Ishikawa (cell line): ENCODE measurements around the gene CLEC7A.

Experiments
- EP300 ChIP-seq: IDR thresholded peaks from 2 replicates; pipeline ENCODE4 v1.6.1; 2012; ENCODE audit warnings: borderline replicate concordance
- MAX ChIP-seq: IDR thresholded peaks from 2 replicates; pipeline ENCODE4 v1.6.1; 2012
- TAF1 ChIP-seq: IDR thresholded peaks from 2 replicates; pipeline ENCODE4 v1.6.1; 2012; ENCODE audit warnings: low read depth, mild to moderate bottlenecking
- YY1 ChIP-seq: IDR thresholded peaks from 2 replicates; pipeline ENCODE4 v1.6.1; 2012; ENCODE audit warnings: low read depth
- TF ChIP-seq, protein P1 (sequence below): IDR thresholded peaks from 2 replicates; pipeline ENCODE4 v1.6.1; 2012

GRCh38 chr12:10115311-10115710 lies 14.7 kb downstream of the CLEC7A start:
- TF ChIP-seq, protein P1, sequence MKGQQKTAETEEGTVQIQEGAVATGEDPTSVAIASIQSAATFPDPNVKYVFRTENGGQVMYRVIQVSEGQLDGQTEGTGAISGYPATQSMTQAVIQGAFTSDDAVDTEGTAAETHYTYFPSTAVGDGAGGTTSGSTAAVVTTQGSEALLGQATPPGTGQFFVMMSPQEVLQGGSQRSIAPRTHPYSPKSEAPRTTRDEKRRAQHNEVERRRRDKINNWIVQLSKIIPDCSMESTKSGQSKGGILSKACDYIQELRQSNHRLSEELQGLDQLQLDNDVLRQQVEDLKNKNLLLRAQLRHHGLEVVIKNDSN, result no peak
- TF ChIP-seq TAF1 (no peak), MAX (no peak), YY1 (no peak), EP300 (no peak)
